HG03439 (cell line): ENCODE data around the gene OCSTAMP.

ENCODE experiments used
- ATAC-seq: cut with Tn5 transposase; IDR thresholded peaks from one replicate; pipeline ENCODE4 v1.9.1; 2021; ENCODE audit warnings: mild to moderate bottlenecking, moderate library complexity; ENCODE audit not compliant: unreplicated experiment

Gene OCSTAMP

GRCh38 chr20:46573788-46574584 lies 23.5 kb upstream of the OCSTAMP start:
- ATAC-seq = no peak

- no peak for ATAC-seq
These were observed 22.8 kb upstream of the OCSTAMP start for GRCh38 chr20:46573234-46573633.

- no peak for ATAC-seq
These were observed 22.3 kb upstream of the OCSTAMP start for GRCh38 chr20:46572790-46573189.

GRCh38 chr20:46572153-46572552 lies 21.7 kb upstream of the OCSTAMP start:
- ATAC-seq = no peak

- no peak for ATAC-seq
These were observed 21.0 kb upstream of the OCSTAMP start for GRCh38 chr20:46571418-46571817.

- ATAC-seq = no peak
These were observed 20.5 kb upstream of the OCSTAMP start for GRCh38 chr20:46570956-46571355.

GRCh38 chr20:46569961-46570360 lies 19.5 kb upstream of the OCSTAMP start:
- no peak for ATAC-seq

GRCh38 chr20:46568570-46569129 lies 18.2 kb upstream of the OCSTAMP start:
- no peak for ATAC-seq

- no peak for ATAC-seq
These were observed 15.7 kb upstream of the OCSTAMP start for GRCh38 chr20:46566125-46566524.

- no peak for ATAC-seq
These were observed 13.9 kb upstream of the OCSTAMP start for GRCh38 chr20:46564241-46564957.

GRCh38 chr20:46563860-46564221 lies 13.4 kb upstream of the OCSTAMP start:
- no peak for ATAC-seq

- ATAC-seq = no peak
These were observed 12.9 kb upstream of the OCSTAMP start for GRCh38 chr20:46563170-46563859.

- ATAC-seq = no peak
These were observed 12.1 kb upstream of the OCSTAMP start for GRCh38 chr20:46562373-46563169.

- ATAC-seq = no peak
These were observed 11.5 kb upstream of the OCSTAMP start for GRCh38 chr20:46562009-46562372.

GRCh38 chr20:46559685-46560440 lies 9.4 kb upstream of the OCSTAMP start:
- no peak for ATAC-seq

- ATAC-seq = no peak
These were observed 8.5 kb upstream of the OCSTAMP start for GRCh38 chr20:46559001-46559400.

GRCh38 chr20:46558511-46558959 lies 8.1 kb upstream of the OCSTAMP start:
- ATAC-seq = no peak

GRCh38 chr20:46557231-46557956 lies 6.9 kb upstream of the OCSTAMP start:
- ATAC-seq = no peak

- ATAC-seq = no peak
These were observed 5.0 kb upstream of the OCSTAMP start for GRCh38 chr20:46555370-46555956.
